Measurements from ENCODE around the gene NHLRC4. TPM values are rescaled to one million over a fixed set of nuclear protein-coding genes. Genes with fewer than 3 reads are reported as not detected.

Gene NHLRC4
- total and polyA plus RNA-seq, 2 of the 4 experiments (the other 2 are of a cell fraction): 0.72 to 0.84 TPM

GRCh38 chr16:610513-611381 lies 43.9 kb downstream of the NHLRC4 start:
- no peak overlapping the region for H2BK15ac ChIP-seq (ENCODE audit: low read depth, low read length)

More at GRCh38 chr16:610513-611381, 43.9 kb downstream of the NHLRC4 start:
- ChIA-PET POLR2A (ENCODE audit: unreplicated experiment) (no interaction called here), CTCF (no interaction called here)
- H3K9me3 ChIP-seq (ENCODE audit: control insufficient read depth, insufficient read depth, low read length): no peaks in the 10 kb centered on the region
- no peak for ATAC-seq (ENCODE audit: low read depth)
- dilution Hi-C loops (cut with HindIII; ENCODE audit: low sequenced_read_pairs, unreplicated experiment) (no loop called here), in situ Hi-C loops (cut with MboI; ENCODE audit: low sequenced_read_pairs) (no loop called here), intact Hi-C loops (cut with micrococcal nuclease) (no loop called here)
- TF ChIP-seq CTCF (conservative IDR thresholded peaks at IDR 0.05; ENCODE audit: low read depth, low read length) (peak; percentile 44), RAD21 (IDR thresholded peaks at IDR 0.05; ENCODE audit: low read length) (peak; percentile 41), MXI1 (IDR thresholded peaks at IDR 0.05; ENCODE audit: borderline replicate concordance, low read depth, low read length) (no peak), MAFK (IDR thresholded peaks at IDR 0.05; ENCODE audit: low read depth, low read length) (no peak), RCOR1 (IDR thresholded peaks at IDR 0.05; ENCODE audit: insufficient replicate concordance, low read length) (no peak), NFE2L2 (IDR thresholded peaks at IDR 0.05; ENCODE audit: low read depth, low read length) (no peak), MAZ (IDR thresholded peaks at IDR 0.05; ENCODE audit: borderline replicate concordance, low read depth, low read length) (no peak), CEBPB (IDR thresholded peaks at IDR 0.05; ENCODE audit: low read depth, low read length) (no peak)
- no peak overlapping the region for H3K4me3 ChIP-seq (ENCODE audit: insufficient read depth, low read depth, low read length)
- H3K36me3 ChIP-seq (ENCODE audit: control insufficient read depth, insufficient read depth, low read length): peaks cover 5% of the 10 kb centered on the region; the same call in 1 of the 2 replicates
- 79% methylated on average over 9 of the region's 28 CpGs; no CpG with 5 or more reads in 1 of the 2 experiments for WGBS, 2 experiments (ENCODE audit: extremely low coverage in 2 of 2, insufficient read length in 1 of 2)
- no peak overlapping the region for H2BK120ac ChIP-seq (ENCODE audit: low read depth, low read length)
- no peak for DNase-seq
- peaks cover 6% of the 10 kb centered on the region; the same call in 1 of the 2 replicates for H3K9me1 ChIP-seq (ENCODE audit: insufficient read depth, low read length)
- H4K91ac ChIP-seq (ENCODE audit: insufficient read depth, low read depth, low read length): no peak overlapping the region
- H4K8ac ChIP-seq (ENCODE audit: low read depth in 2 of 2, low read length in 2 of 2): no peak overlapping the region
- H4K5ac ChIP-seq (ENCODE audit: low read depth, low read length): no peak overlapping the region
- no peak overlapping the region for H3K14ac ChIP-seq (replicated peaks; ENCODE audit: low read depth, low read length)
- H3K79me1 ChIP-seq (ENCODE audit: low read depth in 1 of 2, low read length in 2 of 2): peaks cover 9 to 37% of the 10 kb centered on the region in 2 experiments
- no peak overlapping the region for H3K18ac ChIP-seq (ENCODE audit: low read depth, low read length)
- H2AK9ac ChIP-seq (replicated peaks; ENCODE audit: low read depth, low read length, poor library complexity): no peak overlapping the region
- H2AK5ac ChIP-seq (ENCODE audit: low read depth, low read length): no peak overlapping the region
- H2AFZ ChIP-seq (replicated peaks; ENCODE audit: low read length, poor library complexity): no peak overlapping the region
- no peak overlapping the region for H3K4ac ChIP-seq (ENCODE audit: low read depth, low read length)
- H4K20me1 ChIP-seq (ENCODE audit: insufficient read depth, low read length): peaks cover 16% of the 10 kb centered on the region
- no peaks in the 10 kb centered on the region for H3K4me1 ChIP-seq (ENCODE audit: control insufficient read depth, insufficient read depth, low read length)
- H3K27me3 ChIP-seq (ENCODE audit: control insufficient read depth, insufficient read depth, low read length): no peaks in the 10 kb centered on the region
- H3K27ac ChIP-seq (ENCODE audit: insufficient read depth, low read length): no peak overlapping the region
- no peak overlapping the region for H2BK5ac ChIP-seq (ENCODE audit: low read depth, low read length, poor library complexity, severe bottlenecking)
- no peak overlapping the region for H3K56ac ChIP-seq (ENCODE audit: extremely low read depth, insufficient read depth, low read length)
- no peak overlapping the region for H3K9ac ChIP-seq (ENCODE audit: low read depth, low read length)
- no TSS peak for BruUV-seq (replicated peaks)
- no peak overlapping the region for H3K4me2 ChIP-seq (ENCODE audit: low read depth, low read length)
- H2BK20ac ChIP-seq (ENCODE audit: low read depth, low read length): no peak overlapping the region
- H3K23ac ChIP-seq (ENCODE audit: low read depth, low read length): no peak overlapping the region; the same call in 1 of the 2 replicates
